Spinal cord (tissue), 10 donors: ENCODE results near the gene RPP25L. TPM values are rescaled to one million over a fixed set of nuclear protein-coding genes. Genes with fewer than 3 reads are reported as not detected.

Experiments
- DNase-seq, 6 donors: peaks; one replicate each; pipeline versions ENCODE4 v3.0.0 to v3.0.0-alpha.2; 2013 to 2015; ENCODE audit warnings: low spot score in 6 of 6, low read depth in 4 of 6
- H3K27ac ChIP-seq: one replicate; pipeline ENCODE4 v1.5.1; 2013; ENCODE audit warnings: low read depth, low read length, control low read depth
- H3K27me3 ChIP-seq: one replicate; pipeline ENCODE4 v1.6.1; 2013; ENCODE audit warnings: low read length; ENCODE audit not compliant: control insufficient read depth, insufficient read depth
- H3K36me3 ChIP-seq: one replicate; pipeline ENCODE4 v1.6.1; 2013; ENCODE audit warnings: low read length; ENCODE audit not compliant: control insufficient read depth, insufficient read depth
- H3K4me1 ChIP-seq: one replicate; pipeline ENCODE4 v1.6.1; 2013; ENCODE audit warnings: low read length; ENCODE audit not compliant: control insufficient read depth, insufficient read depth
- H3K4me3 ChIP-seq: one replicate; pipeline ENCODE4 v1.5.1; 2013; ENCODE audit warnings: low read depth, low read length, control low read depth
- H3K9me3 ChIP-seq: one replicate; pipeline ENCODE4 v1.6.1; 2013; ENCODE audit warnings: low read length; ENCODE audit not compliant: control insufficient read depth, insufficient read depth
- WGBS: methylation state at CpG from one replicate; pipeline ENCODE4 v1.1.5; 2013; ENCODE audit warnings: missing lambda C conversion rate; ENCODE audit not compliant: insufficient coverage; 5-methylcytosine and 5-hydroxymethylcytosine counted together
- polyA plus RNA-seq, 2 donors: library from polyadenylated mRNA; unstranded; fragments of 120-200 nt; gene quantifications; one replicate each; pipeline ENCODE4 v1.2.1, GENCODE V29; 2013; ENCODE audit not compliant: insufficient read length in 2 of 2
- total RNA-seq, 2 donors: library from RNA; depleted of rRNA in 1 of 2; stranded (reverse); fragments of 120-200 nt in 1 of 2; fragments of >200 nt in 1 of 2; gene quantifications; one replicate each; pipeline versions ENCODE4 v1.2.3 to v1.2.4, GENCODE V29; 2013 to 2014
- donor health status: healthy.

RPP25L gene
- total and polyA plus RNA-seq, 4 donors = 10.4 to 29.4 (median 18.4) TPM

GRCh38 chr9:34612788-34613390 is 992 bp upstream of the RPP25L start:
- Histone ChIP-seq H3K9me3 (no peaks in the 10 kb centered on the region), H3K36me3 (peaks cover 47% of the 10 kb centered on the region), H3K27ac (peak overlapping the region; percentile 85), H3K27me3 (no peaks in the 10 kb centered on the region), H3K4me1 (peaks cover 26% of the 10 kb centered on the region), H3K4me3 (peak overlapping the region; percentile 82)
- under 1% methylated on average over 14 of the region's 15 CpGs for WGBS
- peak in 3 of 6 donors; percentile 61 to 94 (median 93) for DNase-seq

DNA sequence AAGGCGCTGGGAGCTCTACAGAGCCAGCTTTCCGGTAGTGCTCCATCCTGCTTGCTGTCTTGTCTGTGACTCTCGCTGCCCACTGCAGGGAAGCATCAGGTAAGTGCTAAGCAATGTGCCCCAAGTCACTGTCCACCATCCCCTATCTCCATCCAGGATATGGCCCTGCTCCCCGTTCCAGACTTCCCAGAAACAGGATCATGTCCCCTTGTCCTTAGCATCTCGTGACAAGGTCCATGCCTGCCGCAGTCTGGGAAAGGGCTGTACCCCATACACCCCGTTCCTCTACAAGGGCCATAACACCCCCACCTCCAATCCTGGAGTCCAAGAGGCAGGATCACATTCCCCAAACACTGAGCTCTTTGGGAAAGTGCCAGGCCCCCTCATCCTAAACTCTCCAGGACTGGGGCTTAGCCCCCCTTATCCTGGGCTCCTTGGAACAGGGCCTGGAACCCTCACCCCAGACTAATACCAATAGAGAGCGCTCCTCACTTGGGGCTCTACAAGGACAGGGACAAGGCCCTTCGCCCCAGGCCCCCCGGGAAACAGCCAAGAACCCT is 566 bp downstream of the RPP25L start:
- WGBS = 49% methylated on average over 10 of the region's 10 CpGs
- Histone ChIP-seq H3K27ac (peak overlapping the region; percentile 84), H3K36me3 (peaks cover 34% of the 10 kb centered on the region), H3K4me3 (peak overlapping the region; percentile 82), H3K4me1 (peaks cover 26% of the 10 kb centered on the region), H3K27me3 (no peaks in the 10 kb centered on the region), H3K9me3 (no peaks in the 10 kb centered on the region)
- peak in 1 of 6 donors; percentile 49 for DNase-seq

DNA sequence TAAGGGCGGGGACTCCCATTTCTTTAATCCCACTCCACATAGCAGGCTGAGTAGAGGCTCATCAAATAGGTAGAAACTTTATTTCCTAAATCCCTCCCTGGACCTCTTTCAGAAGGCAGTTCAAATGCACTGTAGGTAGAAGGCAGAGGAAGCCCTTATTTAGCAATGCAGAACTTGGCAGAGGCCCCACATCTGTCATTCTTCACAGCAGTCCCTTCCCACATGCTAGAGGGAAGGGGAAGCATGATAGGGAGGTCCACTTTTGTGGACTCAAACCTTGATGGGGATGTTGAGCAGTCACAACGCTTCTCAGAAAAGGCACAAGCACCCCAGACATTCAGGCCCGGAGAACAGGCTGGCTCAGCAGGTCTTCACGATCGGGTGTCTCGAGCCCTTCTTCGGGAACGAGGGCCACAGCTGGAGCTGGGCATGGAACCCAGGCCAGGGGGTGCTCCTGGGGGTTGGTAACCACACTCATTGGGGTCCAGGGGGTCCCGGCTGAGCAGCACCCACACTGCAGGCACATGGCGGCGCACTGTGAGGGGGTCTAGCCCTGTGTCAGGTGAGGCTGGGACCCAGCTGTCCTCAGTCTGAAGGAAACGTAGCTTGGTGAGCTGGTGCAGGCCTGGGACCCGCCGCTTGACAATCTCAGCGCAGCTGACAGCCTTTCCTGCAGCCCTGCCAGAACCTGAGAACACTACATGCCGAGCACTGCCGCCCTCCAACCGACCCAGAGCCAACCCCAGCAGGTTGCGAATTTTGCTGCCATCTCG is 1.3 kb downstream of the RPP25L start:
- H3K27me3 ChIP-seq = no peaks in the 10 kb centered on the region
- peaks cover 27% of the 10 kb centered on the region for H3K36me3 ChIP-seq
- H3K27ac ChIP-seq = no peak overlapping the region
- no peaks in the 10 kb centered on the region for H3K9me3 ChIP-seq
- no peak for DNase-seq
- peaks cover 26% of the 10 kb centered on the region for H3K4me1 ChIP-seq
- peak overlapping the region; percentile 82 for H3K4me3 ChIP-seq
- 79% methylated on average over 20 of the region's 20 CpGs for WGBS

DNA sequence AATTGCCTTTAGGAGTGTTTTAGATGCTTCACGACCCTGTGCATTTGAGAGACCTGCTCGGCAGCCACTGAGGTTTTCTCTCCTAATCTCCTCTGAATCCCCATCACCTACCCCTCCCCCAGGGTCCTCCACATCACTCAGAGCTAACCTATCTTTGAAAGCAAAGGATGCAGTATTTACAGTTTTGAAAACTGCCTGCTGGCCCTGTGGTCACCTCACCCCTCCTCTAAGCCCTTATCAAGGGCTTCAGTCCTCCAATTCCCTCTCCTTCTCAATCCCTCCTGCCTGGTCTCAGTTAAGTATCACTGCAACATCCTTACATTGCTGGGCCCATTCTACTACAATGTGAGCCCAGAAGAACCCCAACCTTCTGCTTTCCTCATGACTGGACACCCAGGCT is 4.6 kb downstream of the RPP25L start:
- DNase-seq = no peak
- H3K4me3 ChIP-seq = no peak overlapping the region

GRCh38 chr9:34606905-34607304 is 5.0 kb downstream of the RPP25L start:
- peaks cover 7% of the 10 kb centered on the region for H3K36me3 ChIP-seq
- H3K27me3 ChIP-seq = no peaks in the 10 kb centered on the region
- H3K4me1 ChIP-seq = peaks cover 30% of the 10 kb centered on the region
- no peak for DNase-seq
- no peak overlapping the region for H3K4me3 ChIP-seq
- H3K27ac ChIP-seq = no peak overlapping the region
- H3K9me3 ChIP-seq = no peaks in the 10 kb centered on the region
- 88% methylated on average over 1 of the region's 3 CpGs for WGBS

More for the DNA sequence above, 4.6 kb downstream of the RPP25L start:
- 44% methylated on average over 2 of the region's 2 CpGs for WGBS
- H3K36me3 ChIP-seq = peaks cover 7% of the 10 kb centered on the region
- no peak overlapping the region for H3K27ac ChIP-seq
- peaks cover 29% of the 10 kb centered on the region for H3K4me1 ChIP-seq
- no peaks in the 10 kb centered on the region for H3K9me3 ChIP-seq
- H3K27me3 ChIP-seq = no peaks in the 10 kb centered on the region

DNA sequence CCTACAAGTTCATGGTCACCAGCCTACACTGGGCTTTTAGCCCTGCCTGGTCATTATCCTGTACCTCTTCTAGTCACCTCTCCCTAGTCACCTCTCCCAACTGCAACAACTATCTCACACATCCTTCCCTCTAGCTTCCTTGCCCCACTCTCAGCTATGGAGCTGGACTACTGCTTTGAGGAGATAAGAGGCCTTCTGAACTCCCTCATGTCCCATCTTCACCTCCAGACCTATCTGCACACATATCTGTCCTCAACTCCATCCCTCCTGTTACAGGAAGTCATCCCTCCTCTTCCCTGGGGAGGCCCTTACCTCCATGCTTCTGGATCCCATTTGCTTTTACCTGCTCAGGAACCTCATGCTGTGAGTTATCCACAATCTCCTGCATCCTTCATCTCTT is 5.7 kb downstream of the RPP25L start:
- Histone ChIP-seq H3K27ac (no peak overlapping the region), H3K9me3 (no peaks in the 10 kb centered on the region), H3K4me1 (peaks cover 28% of the 10 kb centered on the region), H3K36me3 (peaks cover 7% of the 10 kb centered on the region), H3K27me3 (no peaks in the 10 kb centered on the region), H3K4me3 (no peak overlapping the region)
- no peak for DNase-seq

GRCh38 chr9:34603610-34604231 is 8.2 kb downstream of the RPP25L start:
- DNase-seq = peak in 4 of 6 donors; percentile 75 to 95 (median 86)
- Histone ChIP-seq H3K4me3 (no peak overlapping the region), H3K9me3 (no peaks in the 10 kb centered on the region), H3K27ac (no peak overlapping the region), H3K27me3 (no peaks in the 10 kb centered on the region), H3K4me1 (peaks cover 23% of the 10 kb centered on the region), H3K36me3 (no peaks in the 10 kb centered on the region)
- WGBS = 36% methylated on average over 2 of the region's 4 CpGs

GRCh38 chr9:34601937-34602573 is 9.8 kb downstream of the RPP25L start:
- H3K27me3 ChIP-seq = no peaks in the 10 kb centered on the region
- H3K27ac ChIP-seq = no peak overlapping the region
- WGBS = 40% methylated on average over 1 of the region's 6 CpGs
- H3K4me3 ChIP-seq = no peak overlapping the region
- DNase-seq = peak in 2 of 6 donors; percentile 68 to 74
- H3K4me1 ChIP-seq = peaks cover 23% of the 10 kb centered on the region
- H3K9me3 ChIP-seq = no peaks in the 10 kb centered on the region
- no peaks in the 10 kb centered on the region for H3K36me3 ChIP-seq

DNA sequence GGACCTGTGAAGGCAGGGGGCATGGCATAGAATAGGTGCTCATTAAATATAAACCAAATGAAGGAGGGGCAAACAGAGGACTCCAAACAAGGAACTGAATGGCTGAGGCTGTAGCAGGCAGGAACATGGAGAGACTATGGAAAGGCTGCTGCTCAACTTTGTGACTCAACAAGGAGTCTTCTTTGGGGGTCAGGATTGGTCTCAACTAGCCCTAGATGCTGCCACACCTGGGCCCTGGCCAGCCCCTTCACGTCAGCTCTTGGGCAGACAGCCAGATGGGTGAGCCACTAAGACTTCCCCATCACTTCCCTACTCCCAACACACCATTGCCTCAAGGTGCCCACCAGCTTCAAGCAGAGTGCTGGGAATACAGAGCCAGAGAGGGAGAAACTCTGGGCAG is 11.0 kb downstream of the RPP25L start:
- Histone ChIP-seq H3K4me1 (peaks cover 23% of the 10 kb centered on the region), H3K36me3 (no peaks in the 10 kb centered on the region), H3K4me3 (no peak overlapping the region), H3K27me3 (no peaks in the 10 kb centered on the region), H3K9me3 (no peaks in the 10 kb centered on the region), H3K27ac (no peak overlapping the region)
- no peak for DNase-seq
- WGBS = 38% methylated on average over 1 of the region's 1 CpG
